IPS-NIHi7 (cell line): Measurements from ENCODE around the gene SPECC1.
A peak's percentile ranks its signal among the peaks of the same experiment; 100 is the strongest.
"Not testable (repeated sequence)": the region's sequence is repeated elsewhere in the genome, so short reads cannot be mapped to it uniquely, and the experiment has no call there.

ENCODE experiments used
- DNase-seq: peaks from one replicate; pipeline ENCODE4 v3.0.0; 2012; ENCODE audit warnings: mixed read lengths; ENCODE audit errors: extremely low spot score

SPECC1 gene

DNA sequence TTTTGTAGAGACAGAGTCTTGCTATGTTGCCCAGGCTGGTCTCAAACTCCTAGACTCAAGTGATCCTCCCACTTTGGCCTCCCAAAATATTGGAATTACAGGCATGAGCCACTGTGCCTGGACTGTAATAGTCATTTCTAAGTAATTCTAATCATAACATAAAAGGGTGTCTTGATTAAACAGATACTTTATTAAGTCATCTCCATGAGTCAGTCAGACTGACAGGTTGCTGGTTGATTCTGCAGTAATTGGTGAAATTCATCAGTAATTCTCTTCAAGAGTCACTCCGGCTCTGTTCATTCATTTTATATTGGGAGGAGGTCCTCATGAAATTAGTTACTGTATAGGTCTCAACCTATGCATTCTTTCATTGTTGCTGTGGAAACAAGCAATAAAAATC, 85.6 kb downstream of the SPECC1 start:
- no peak for DNase-seq

GRCh38 chr17:20095336-20096080, 86.3 kb downstream of the SPECC1 start:
- peak; percentile 71 for DNase-seq

- DNase-seq: no peak
Observed at GRCh38 chr17:20096430-20096829, 87.3 kb downstream of the SPECC1 start.

- DNase-seq: no peak
Observed at GRCh38 chr17:20097330-20097729, 88.2 kb downstream of the SPECC1 start.

- DNase-seq: no peak
Observed at GRCh38 chr17:20098314-20098713, 89.2 kb downstream of the SPECC1 start.

GRCh38 chr17:20100806-20101205, 91.6 kb downstream of the SPECC1 start:
- not testable (repeated sequence) for DNase-seq

GRCh38 chr17:20103454-20104446, 94.6 kb downstream of the SPECC1 start:
- DNase-seq: no peak

DNA sequence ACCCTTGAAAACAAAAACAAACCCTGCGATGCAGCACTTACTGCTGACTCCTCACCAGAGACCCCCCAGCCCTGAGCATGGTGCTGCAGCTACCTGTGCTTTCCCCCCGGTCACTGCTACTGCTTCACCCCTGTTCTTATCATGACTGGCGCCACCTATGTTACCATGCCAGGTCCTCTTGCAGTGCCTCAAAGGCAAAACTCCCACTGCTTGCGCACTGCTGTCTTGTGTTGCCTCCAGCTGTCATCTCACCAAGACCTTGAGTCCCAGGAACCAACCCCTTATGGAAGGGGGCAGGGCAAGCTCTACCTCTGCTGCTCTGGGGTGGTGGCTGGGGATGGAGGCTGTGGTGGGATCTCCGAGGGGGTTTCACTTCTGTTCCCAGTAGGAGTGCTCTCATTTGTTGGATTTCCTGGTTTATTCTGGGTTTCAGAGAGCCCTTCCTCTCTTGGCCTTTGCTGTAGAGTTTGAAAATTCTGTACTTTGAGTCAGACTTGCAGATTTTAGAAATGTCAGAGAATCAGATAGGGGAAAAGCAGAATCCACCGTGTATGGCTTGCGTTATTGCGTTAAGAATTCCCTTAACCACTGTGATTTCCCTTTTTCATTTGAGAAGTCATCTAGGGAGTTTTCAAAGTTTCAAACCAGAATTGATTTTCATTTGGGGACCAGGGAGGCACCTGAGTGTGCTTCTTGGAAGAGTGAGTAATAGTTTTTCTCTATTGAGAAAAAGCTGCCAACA, 96.6 kb downstream of the SPECC1 start:
- DNase-seq: no peak

GRCh38 chr17:20106446-20106845, 97.3 kb downstream of the SPECC1 start:
- not testable (repeated sequence) for DNase-seq

- no peak for DNase-seq
Observed at GRCh38 chr17:20109076-20109475, 99.9 kb downstream of the SPECC1 start.

DNA sequence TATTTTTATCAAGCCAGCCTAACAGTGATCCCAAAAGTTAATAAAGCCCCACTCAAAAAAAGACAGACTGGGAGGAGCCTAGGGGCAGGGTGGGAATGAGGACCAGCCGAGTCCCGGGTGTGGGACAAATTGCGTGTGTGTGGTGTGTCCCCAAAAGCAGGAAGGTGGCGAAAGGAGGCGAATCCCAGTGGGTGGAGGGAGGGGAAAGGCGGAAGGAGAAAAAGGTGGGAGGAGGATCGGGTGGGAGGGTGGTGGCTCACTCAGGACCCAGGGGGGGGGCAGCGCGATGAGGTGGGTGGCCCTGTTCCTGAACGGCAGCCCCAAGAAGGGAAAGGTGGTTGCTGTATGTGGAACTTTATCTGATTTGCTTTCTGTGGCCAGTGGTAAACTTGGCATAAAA, 102.4 kb downstream of the SPECC1 start:
- no peak for DNase-seq

GRCh38 chr17:20114466-20114865, 105.3 kb downstream of the SPECC1 start:
- no peak for DNase-seq

GRCh38 chr17:20116683-20117309, 107.6 kb downstream of the SPECC1 start:
- peak; percentile 68 for DNase-seq

DNA sequence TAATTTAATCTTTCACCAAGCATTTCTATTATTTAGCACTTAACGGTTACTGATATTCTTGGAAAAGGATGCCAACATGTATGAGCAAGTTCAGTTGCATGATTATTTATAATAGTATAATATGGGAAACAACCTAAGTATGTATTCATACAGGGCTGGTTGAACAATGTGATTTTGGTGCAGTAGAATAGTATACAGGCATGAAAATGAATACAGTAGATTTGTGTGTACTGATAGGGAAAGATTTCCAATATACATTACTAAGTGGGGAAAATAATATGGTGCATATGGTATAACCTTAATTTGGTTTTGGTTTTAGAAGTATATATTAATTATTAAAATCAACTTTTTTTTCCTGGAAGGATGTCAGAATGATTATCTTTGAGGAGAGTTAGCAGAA, 109.1 kb downstream of the SPECC1 start:
- DNase-seq: no peak

DNA sequence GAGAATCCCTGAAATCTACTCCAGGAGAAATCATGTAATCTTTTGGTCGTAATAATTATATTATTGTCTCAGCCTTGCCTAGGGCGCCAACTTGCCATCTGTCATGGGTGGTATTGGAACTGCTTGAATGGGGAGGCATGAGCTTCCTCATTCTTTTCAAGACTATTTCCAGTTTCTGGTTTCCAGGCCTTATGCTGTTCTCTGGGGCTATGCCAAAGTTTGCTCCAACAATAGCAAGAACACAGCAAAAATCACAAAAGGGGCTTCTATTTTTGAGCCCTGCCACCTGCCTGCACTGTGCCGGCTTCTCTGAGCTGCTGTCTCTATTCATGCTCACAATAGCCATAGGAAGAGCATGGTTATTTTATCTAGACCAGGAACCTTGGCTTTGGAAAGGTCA, 111.7 kb downstream of the SPECC1 start:
- no peak for DNase-seq

DNA sequence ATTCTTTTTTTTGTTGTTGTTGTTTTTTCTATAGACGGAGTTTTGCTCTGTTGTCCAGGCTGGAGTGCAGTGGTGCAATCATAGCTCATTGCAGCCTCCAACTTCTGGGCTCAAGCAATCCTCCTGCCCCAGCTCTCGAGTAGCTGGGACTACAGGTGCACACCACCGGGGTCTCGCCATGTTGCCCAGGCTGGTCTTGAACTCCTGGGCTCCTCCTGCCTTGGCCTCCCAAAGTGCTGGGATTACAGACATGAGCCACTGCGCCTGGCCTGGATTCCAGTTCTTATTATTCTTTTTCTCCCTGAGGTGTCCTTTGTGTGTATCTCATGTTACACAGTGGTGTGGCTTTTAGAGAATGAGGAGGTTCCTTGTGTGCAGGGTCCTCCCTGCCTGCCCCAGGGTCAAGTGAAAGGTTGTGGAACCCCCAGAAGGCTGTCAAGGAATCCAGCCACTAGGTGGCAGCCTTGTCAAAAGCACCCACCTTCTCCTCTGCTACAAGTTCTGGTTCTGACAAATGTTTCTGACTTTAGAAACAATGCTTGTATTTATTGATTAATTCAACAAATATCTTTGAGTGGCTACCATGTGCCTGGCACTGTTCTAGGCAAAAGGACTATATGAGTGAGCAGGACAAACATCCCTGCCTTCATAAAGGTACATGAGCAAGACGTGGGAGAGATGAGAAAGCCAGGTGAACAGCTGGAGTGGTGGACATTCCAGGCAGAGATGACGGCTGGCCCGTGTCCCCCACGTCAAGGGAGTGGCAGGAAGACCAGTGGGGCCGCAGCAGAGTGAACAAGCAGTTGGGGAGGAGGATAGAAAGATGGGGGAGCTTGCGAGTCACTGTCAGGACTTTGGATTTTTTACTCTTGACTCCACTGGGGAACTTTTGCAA, 112.4 kb downstream of the SPECC1 start:
- DNase-seq: peak; percentile 82

- DNase-seq: no peak
Observed at GRCh38 chr17:20122254-20122879, 113.2 kb downstream of the SPECC1 start.

GRCh38 chr17:20123209-20123608, 114.0 kb downstream of the SPECC1 start:
- no peak for DNase-seq

GRCh38 chr17:20125724-20126123, 116.6 kb downstream of the SPECC1 start:
- DNase-seq: no peak
